ENCODE results near the gene CACNA2D3. TPM values are rescaled to one million over a fixed set of nuclear protein-coding genes. Genes with fewer than 3 reads are reported as not detected.

CACNA2D3 gene
- total RNA-seq, 1 donor from 2014 or later = 7.3 TPM

DNA sequence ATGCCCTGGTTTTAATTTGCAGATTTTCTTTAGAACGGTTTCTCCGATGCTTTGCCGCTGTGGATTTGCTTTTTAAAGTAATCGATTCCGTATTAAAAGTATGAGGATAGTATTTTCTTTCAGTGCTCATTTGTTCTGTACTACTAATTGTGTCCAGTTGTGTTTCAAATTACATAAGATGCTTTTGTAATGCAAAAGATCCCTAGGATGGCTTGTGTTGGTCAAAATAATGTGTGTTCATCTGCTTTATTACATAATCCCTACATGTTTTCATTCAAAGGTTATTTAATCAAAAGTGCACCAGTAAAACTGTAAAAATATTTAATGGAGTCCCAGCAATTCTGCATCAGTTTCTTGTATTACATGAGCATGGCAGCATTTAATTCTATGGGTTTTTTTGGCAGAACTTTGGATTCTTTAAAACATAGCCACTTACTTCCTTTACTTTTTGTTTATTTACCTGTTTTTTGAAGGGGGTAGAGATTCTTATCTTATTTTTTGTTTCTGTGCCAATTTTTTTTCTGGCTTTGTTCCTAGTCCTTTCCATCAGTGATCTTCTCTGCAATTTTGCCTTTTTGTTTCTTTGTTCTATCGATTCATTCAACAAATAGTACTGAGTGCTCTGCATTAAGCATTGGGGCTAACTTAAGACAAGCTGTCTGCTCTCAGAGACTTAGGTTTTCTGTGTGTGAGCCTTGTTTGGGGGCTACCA is 452.7 kb downstream of the CACNA2D3 start:
- intact Hi-C loops (cut with DNase I) = no loop called here

GRCh38 chr3:54575618-54575960 is 453.2 kb downstream of the CACNA2D3 start:
- ATAC-seq (peak; percentile 67), DNase-seq (no peak)
- H3K9me3 ChIP-seq = no peaks in the 10 kb centered on the region
- no peaks in the 10 kb centered on the region for H3K36me3 ChIP-seq
- intact Hi-C loops (cut with DNase I) = no loop called here
- H3K4me3 ChIP-seq = no peak overlapping the region
- H3K27ac ChIP-seq = no peak overlapping the region
- H3K27me3 ChIP-seq = no peaks in the 10 kb centered on the region
- no peaks in the 10 kb centered on the region for H3K4me1 ChIP-seq
- TF ChIP-seq, protein P1, sequence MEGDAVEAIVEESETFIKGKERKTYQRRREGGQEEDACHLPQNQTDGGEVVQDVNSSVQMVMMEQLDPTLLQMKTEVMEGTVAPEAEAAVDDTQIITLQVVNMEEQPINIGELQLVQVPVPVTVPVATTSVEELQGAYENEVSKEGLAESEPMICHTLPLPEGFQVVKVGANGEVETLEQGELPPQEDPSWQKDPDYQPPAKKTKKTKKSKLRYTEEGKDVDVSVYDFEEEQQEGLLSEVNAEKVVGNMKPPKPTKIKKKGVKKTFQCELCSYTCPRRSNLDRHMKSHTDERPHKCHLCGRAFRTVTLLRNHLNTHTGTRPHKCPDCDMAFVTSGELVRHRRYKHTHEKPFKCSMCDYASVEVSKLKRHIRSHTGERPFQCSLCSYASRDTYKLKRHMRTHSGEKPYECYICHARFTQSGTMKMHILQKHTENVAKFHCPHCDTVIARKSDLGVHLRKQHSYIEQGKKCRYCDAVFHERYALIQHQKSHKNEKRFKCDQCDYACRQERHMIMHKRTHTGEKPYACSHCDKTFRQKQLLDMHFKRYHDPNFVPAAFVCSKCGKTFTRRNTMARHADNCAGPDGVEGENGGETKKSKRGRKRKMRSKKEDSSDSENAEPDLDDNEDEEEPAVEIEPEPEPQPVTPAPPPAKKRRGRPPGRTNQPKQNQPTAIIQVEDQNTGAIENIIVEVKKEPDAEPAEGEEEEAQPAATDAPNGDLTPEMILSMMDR (IDR thresholded peaks at IDR 0.05) = no peak

More for the DNA sequence above, 452.7 kb downstream of the CACNA2D3 start:
- Histone ChIP-seq H3K36me3 (no peaks in the 10 kb centered on the region), H3K9me3 (no peaks in the 10 kb centered on the region), H3K4me3 (no peak overlapping the region), H3K4me1 (no peaks in the 10 kb centered on the region), H3K27me3 (no peaks in the 10 kb centered on the region), H3K27ac (no peak overlapping the region)
- DNase-seq = no peak
- no peak for ATAC-seq
- TF ChIP-seq, protein P1 (IDR thresholded peaks at IDR 0.05) = no peak

- no peaks in the 10 kb centered on the region for H3K4me1 ChIP-seq
- TF ChIP-seq, protein P1 (IDR thresholded peaks at IDR 0.05) = no peak
- no peaks in the 10 kb centered on the region for H3K9me3 ChIP-seq
- DNase-seq (no peak), ATAC-seq (no peak)
- no peaks in the 10 kb centered on the region for H3K36me3 ChIP-seq
- no peaks in the 10 kb centered on the region for H3K27me3 ChIP-seq
- no peak overlapping the region for H3K4me3 ChIP-seq
- H3K27ac ChIP-seq = no peak overlapping the region
- intact Hi-C loops (cut with DNase I) = no loop called here
Observed at GRCh38 chr3:54577313-54577712, 455.0 kb downstream of the CACNA2D3 start.

GRCh38 chr3:54578417-54578816 is 456.1 kb downstream of the CACNA2D3 start:
- Histone ChIP-seq H3K9me3 (no peaks in the 10 kb centered on the region), H3K4me1 (no peaks in the 10 kb centered on the region), H3K27me3 (no peaks in the 10 kb centered on the region), H3K4me3 (no peak overlapping the region), H3K36me3 (no peaks in the 10 kb centered on the region), H3K27ac (no peak overlapping the region)
- TF ChIP-seq, protein P1 (IDR thresholded peaks at IDR 0.05) = no peak
- ATAC-seq = no peak
- intact Hi-C loops (cut with DNase I) = no loop called here
- no peak for DNase-seq

DNA sequence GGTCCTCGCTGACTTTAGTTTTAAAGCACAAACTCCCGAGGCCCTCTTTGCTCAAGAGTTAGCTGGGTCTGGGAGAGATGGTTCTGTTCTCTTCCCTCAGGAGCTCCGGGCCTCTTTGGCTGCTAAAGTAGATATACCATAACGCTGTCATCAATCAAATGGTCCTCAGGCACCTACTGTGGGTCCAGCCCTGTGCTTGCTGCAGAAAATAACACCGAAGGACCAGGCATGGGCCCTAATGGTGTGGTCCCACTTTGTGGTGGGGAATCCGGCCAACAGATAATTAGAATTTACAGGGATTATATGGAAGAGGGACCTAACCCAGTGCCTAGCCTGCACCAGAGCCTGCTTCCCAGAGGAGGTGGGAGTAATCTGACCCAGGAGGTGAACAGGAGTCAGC is 458.1 kb downstream of the CACNA2D3 start:
- no peak for ATAC-seq
- H3K27ac ChIP-seq = no peak overlapping the region
- no peaks in the 10 kb centered on the region for H3K36me3 ChIP-seq
- TF ChIP-seq, protein P1 (IDR thresholded peaks at IDR 0.05) = no peak
- no peak for DNase-seq
- no peak overlapping the region for H3K4me3 ChIP-seq
- H3K27me3 ChIP-seq = no peaks in the 10 kb centered on the region
- intact Hi-C loops (cut with DNase I) = no loop called here
- no peaks in the 10 kb centered on the region for H3K9me3 ChIP-seq
- no peaks in the 10 kb centered on the region for H3K4me1 ChIP-seq

DNA sequence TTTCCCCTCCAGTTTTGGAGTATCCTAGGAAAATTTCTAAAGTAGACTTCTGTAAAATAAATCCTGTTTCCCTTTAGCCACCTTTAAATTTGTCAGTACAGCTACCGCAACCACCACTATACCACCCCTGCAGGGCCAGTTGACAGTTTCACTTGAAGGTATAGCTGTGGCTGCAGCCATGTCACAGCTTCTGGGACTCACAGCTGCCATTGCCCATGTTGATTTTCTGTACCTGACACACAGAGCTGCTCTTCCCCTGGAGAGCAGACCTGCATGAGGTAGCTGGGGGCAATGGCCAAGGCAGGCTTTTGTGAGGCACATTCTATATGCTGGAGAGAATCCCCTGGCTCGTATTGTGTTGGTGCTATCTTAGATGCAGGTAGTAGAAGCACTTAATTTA is 460.1 kb downstream of the CACNA2D3 start:
- Histone ChIP-seq H3K4me1 (no peaks in the 10 kb centered on the region), H3K27me3 (no peaks in the 10 kb centered on the region), H3K36me3 (no peaks in the 10 kb centered on the region), H3K27ac (no peak overlapping the region), H3K9me3 (no peaks in the 10 kb centered on the region), H3K4me3 (no peak overlapping the region)
- intact Hi-C loops (cut with DNase I) = no loop called here
- DNase-seq (no peak), ATAC-seq (no peak)
- TF ChIP-seq, protein P1 (IDR thresholded peaks at IDR 0.05) = no peak

Data from upper lobe of right lung (tissue), 1 donor.